DOHH2 (cell line): ENCODE measurements around the gene NEUROD4.

Source experiments
- H3F3A ChIP-seq: fragments of 200-600 bp; sonication (generic), shearing (Covaris generic); 2 replicates; pipeline ENCODE4 v1.6.0; 2016; ENCODE audit warnings: antibody characterized with exemption, mild to moderate bottlenecking; ENCODE audit not compliant: control insufficient read depth, insufficient read depth
- H3K27ac ChIP-seq: fragments of 200-600 bp; sonication (generic); 2 replicates; pipeline ENCODE4 v1.5.1; 2014; ENCODE audit warnings: low read depth, mild to moderate bottlenecking, low read length, moderate library complexity
- H3K27me3 ChIP-seq: fragments of 200-600 bp; sonication (generic); 2 replicates; pipeline ENCODE4 v1.6.1; 2014; ENCODE audit warnings: mild to moderate bottlenecking, low read length, mixed read lengths; ENCODE audit not compliant: control insufficient read depth
- H3K36me3 ChIP-seq: fragments of 200-600 bp; sonication (generic); 2 replicates; pipeline ENCODE4 v1.6.1; 2014; ENCODE audit warnings: mild to moderate bottlenecking, low read length, moderate library complexity, mixed read lengths; ENCODE audit not compliant: control insufficient read depth
- H3K4me1 ChIP-seq: fragments of 200-600 bp; sonication (generic); 2 replicates; pipeline ENCODE4 v1.6.1; 2014; ENCODE audit warnings: mild to moderate bottlenecking, low read length, mixed read lengths; ENCODE audit not compliant: control insufficient read depth
- H3K4me2 ChIP-seq: fragments of 200-600 bp; sonication (generic); 2 replicates; pipeline ENCODE4 v1.6.0; 2014; ENCODE audit warnings: mild to moderate bottlenecking, low read length, moderate library complexity
- H3K4me3 ChIP-seq: fragments of 200-600 bp; sonication (generic); 2 replicates; pipeline ENCODE4 v1.5.1; 2014; ENCODE audit warnings: mild to moderate bottlenecking, low read length, mixed read lengths
- H3K79me2 ChIP-seq: fragments of 200-600 bp; sonication (generic); 2 replicates; pipeline ENCODE4 v1.6.1; 2014; ENCODE audit warnings: mild to moderate bottlenecking, low read length, mixed read lengths; ENCODE audit not compliant: control insufficient read depth
- H3K9me2 ChIP-seq: fragments of 200-600 bp; sonication (generic); replicated peaks from 2 replicates; pipeline ENCODE4 v1.6.1; 2014; ENCODE audit warnings: mild to moderate bottlenecking, low read length, mixed read lengths; ENCODE audit not compliant: control insufficient read depth
- H3K9me3 ChIP-seq: fragments of 200-600 bp; sonication (generic); 2 replicates; pipeline ENCODE4 v1.6.1; 2014; ENCODE audit warnings: antibody characterized with exemption, low read length, mixed read lengths; ENCODE audit not compliant: control insufficient read depth, insufficient read depth
- H4K20me1 ChIP-seq: fragments of 200-600 bp; sonication (generic); 2 replicates; pipeline ENCODE4 v1.6.0; 2014; ENCODE audit warnings: low read depth, mild to moderate bottlenecking, antibody characterized with exemption, low read length, moderate library complexity; ENCODE audit not compliant: control insufficient read depth, insufficient read depth
- EZH2phosphoT487 ChIP-seq: fragments of 200-600 bp; sonication (generic); IDR thresholded peaks from 2 replicates; pipeline ENCODE4 v1.6.1; 2017; ENCODE audit warnings: borderline replicate concordance, mild to moderate bottlenecking, antibody characterized with exemption, low read length, moderate library complexity, mixed read lengths
- TF ChIP-seq, protein P1 (sequence below): fragments of 200-600 bp; sonication (generic); IDR thresholded peaks from one replicate; pipeline ENCODE4 v1.5.1; 2014; ENCODE audit warnings: antibody characterized with exemption, mild to moderate bottlenecking, low read depth, low read length; ENCODE audit not compliant: poor library complexity, severe bottlenecking

Gene NEUROD4

DNA sequence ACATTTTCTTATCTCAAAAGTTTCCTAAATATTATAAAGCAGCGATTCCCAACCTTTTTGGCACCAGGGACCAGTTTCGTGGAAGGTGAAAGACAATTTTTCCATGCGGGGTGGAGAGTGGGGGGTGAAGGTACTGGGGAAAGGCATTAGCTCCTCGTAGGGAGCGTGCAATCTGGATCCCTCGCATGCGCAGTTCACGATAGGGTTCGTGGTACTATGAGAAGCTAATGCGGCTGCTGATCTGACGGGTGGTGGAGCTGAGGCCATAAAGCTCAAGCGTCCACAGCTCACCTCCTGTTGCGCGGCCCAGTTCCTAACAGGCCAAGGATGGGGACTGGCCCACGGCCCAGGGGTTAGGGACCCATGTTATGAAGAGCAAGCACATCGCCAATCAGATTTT lies 29.9 kb downstream of the NEUROD4 start:
- H3K27me3 ChIP-seq, result no peaks in the 10 kb centered on the region
- TF ChIP-seq, protein P1, sequence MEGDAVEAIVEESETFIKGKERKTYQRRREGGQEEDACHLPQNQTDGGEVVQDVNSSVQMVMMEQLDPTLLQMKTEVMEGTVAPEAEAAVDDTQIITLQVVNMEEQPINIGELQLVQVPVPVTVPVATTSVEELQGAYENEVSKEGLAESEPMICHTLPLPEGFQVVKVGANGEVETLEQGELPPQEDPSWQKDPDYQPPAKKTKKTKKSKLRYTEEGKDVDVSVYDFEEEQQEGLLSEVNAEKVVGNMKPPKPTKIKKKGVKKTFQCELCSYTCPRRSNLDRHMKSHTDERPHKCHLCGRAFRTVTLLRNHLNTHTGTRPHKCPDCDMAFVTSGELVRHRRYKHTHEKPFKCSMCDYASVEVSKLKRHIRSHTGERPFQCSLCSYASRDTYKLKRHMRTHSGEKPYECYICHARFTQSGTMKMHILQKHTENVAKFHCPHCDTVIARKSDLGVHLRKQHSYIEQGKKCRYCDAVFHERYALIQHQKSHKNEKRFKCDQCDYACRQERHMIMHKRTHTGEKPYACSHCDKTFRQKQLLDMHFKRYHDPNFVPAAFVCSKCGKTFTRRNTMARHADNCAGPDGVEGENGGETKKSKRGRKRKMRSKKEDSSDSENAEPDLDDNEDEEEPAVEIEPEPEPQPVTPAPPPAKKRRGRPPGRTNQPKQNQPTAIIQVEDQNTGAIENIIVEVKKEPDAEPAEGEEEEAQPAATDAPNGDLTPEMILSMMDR, result no peak
- no peak for TF ChIP-seq EZH2phosphoT487
- no peak overlapping the region for H3K4me3 ChIP-seq

DNA sequence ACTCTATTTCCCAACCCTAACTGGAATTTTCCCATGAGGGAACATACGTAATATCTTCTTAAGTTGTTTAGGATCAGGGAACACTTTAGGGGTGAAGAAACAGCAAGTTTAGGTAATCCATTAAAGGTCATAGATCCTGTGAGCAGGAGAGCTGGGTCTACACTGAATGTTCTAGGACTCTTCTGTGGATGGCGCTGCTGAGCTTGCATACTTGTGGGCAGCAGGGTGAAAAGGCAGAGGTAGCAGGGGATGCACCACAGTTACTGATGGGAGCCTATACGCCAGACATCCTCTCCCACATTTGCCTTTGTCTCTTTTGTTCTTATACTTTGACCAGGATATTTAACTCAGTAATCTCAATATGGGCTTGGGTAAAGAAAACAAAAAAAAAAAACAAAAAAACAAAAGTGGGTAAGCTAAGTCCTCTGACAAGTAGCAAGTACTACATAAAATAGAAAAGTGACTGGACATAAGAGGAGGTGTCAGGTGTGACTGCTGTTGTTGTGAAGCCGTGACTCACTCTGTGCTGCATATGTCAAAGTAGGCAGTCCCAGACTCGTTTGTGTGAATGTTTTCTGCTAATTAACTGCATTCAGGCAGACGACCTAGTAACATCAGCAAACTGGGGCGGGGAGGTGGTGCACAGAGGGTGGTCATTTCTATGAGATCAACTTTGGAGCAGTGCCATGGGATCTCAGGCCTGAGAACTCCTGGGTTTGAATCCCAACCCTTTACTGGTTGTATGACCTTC lies 31.6 kb downstream of the NEUROD4 start:
- Histone ChIP-seq H3K9me2 (no peaks in the 10 kb centered on the region), H3K4me3 (no peak overlapping the region), H3K27ac (no peak overlapping the region), H3K79me2 (no peaks in the 10 kb centered on the region), H3K27me3 (no peaks in the 10 kb centered on the region), H3K4me1 (no peaks in the 10 kb centered on the region), H4K20me1 (no peaks in the 10 kb centered on the region), H3K4me2 (no peak overlapping the region), H3K36me3 (no peaks in the 10 kb centered on the region), H3F3A (no peaks in the 10 kb centered on the region), H3K9me3 (no peaks in the 10 kb centered on the region)
- TF ChIP-seq, protein P1, result no peak
- no peak for TF ChIP-seq EZH2phosphoT487

More for the DNA sequence above, 29.9 kb downstream of the NEUROD4 start:
- Histone ChIP-seq H3K4me1 (no peaks in the 10 kb centered on the region), H3K9me3 (no peaks in the 10 kb centered on the region), H3F3A (no peaks in the 10 kb centered on the region), H3K27ac (no peak overlapping the region), H3K4me2 (no peak overlapping the region), H3K9me2 (no peaks in the 10 kb centered on the region), H4K20me1 (no peaks in the 10 kb centered on the region), H3K79me2 (no peaks in the 10 kb centered on the region), H3K36me3 (no peaks in the 10 kb centered on the region)

DNA sequence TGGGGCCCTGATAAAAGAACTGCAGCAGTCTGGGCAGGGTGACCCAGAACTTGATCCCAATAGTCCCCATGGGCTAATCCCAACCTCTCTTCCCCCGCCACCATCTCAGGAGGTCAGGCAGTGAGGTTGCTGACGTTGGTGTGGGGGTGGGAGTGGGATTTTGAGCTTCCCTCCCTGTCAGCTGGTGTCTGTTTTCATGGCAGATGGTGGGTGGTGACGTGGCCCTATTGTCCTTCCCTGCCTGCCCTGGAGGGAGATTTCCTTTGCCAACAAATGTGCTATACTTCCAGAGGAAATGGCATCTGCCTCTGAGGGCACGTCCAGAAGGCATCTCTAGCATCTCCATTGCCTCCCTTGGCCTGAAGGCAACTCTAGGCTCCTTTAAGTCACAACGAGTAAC lies 37.7 kb downstream of the NEUROD4 start:
- no peak overlapping the region for H3K27ac ChIP-seq
- TF ChIP-seq EZH2phosphoT487, result no peak
- TF ChIP-seq, protein P1, result no peak
- H3K4me2 ChIP-seq, result no peak overlapping the region
- H3K9me2 ChIP-seq, result no peaks in the 10 kb centered on the region
- H3K79me2 ChIP-seq, result no peaks in the 10 kb centered on the region
- no peaks in the 10 kb centered on the region for H3F3A ChIP-seq
- no peaks in the 10 kb centered on the region for H3K27me3 ChIP-seq
- H4K20me1 ChIP-seq, result no peaks in the 10 kb centered on the region
- no peaks in the 10 kb centered on the region for H3K9me3 ChIP-seq
- no peak overlapping the region for H3K4me3 ChIP-seq
- H3K36me3 ChIP-seq, result no peaks in the 10 kb centered on the region
- no peaks in the 10 kb centered on the region for H3K4me1 ChIP-seq
